Right lobe of liver (tissue), 6 donors: ENCODE measurements around the gene C11orf68. TPM values are rescaled to one million over a fixed set of nuclear protein-coding genes. Genes with fewer than 3 reads are reported as not detected.

Source experiments
- ATAC-seq, 4 donors: fragments of 200-7000 bp; cut with Tn5 transposase; one replicate each; pipeline ENCODE4 v1.9.1; 2020; ENCODE audit warnings: mild to moderate bottlenecking in 4 of 4, moderate library complexity in 4 of 4
- DNase-seq, 3 donors: peaks; one replicate each; pipeline ENCODE4 v3.0.0-alpha.2; 2020
- H3K27ac ChIP-seq, 3 donors: fragments of 200-600 bp; one replicate each; pipeline ENCODE4 v1.8.0; 2022
- H3K27me3 ChIP-seq, 2 donors: fragments of 200-600 bp; one replicate each; pipeline ENCODE4 v1.8.0; 2022
- H3K36me3 ChIP-seq, 4 donors: fragments of 200-600 bp; sonication (generic) in 1 of 4; one replicate each; pipeline versions ENCODE4 v1.5.1 to v1.8.0; 2017 to 2022; ENCODE audit warnings: control low read depth in 1 of 4
- H3K4me1 ChIP-seq, 4 donors: fragments of 200-600 bp; sonication (generic) in 1 of 4; one replicate each; pipeline versions ENCODE4 v1.5.1 to v1.8.0; 2017 to 2022; ENCODE audit warnings: control low read depth in 1 of 4
- H3K4me3 ChIP-seq, 3 donors: fragments of 200-600 bp; one replicate each; pipeline ENCODE4 v1.8.0; 2022
- H3K9me3 ChIP-seq, 4 donors: fragments of 200-600 bp; sonication (generic) in 1 of 4; one replicate each; pipeline versions ENCODE4 v1.5.1 to v1.8.0; 2017 to 2022; ENCODE audit warnings: control low read depth in 1 of 4
- POLR2A ChIP-seq: fragments of 450-650 bp; IDR thresholded peaks from one replicate; pipeline ENCODE4 v1.6.1; 2017; ENCODE audit warnings: antibody characterized with exemption, mild to moderate bottlenecking
- WGBS: methylation state at CpG from one replicate; pipeline ENCODE4 v1.1.6; 2018; ENCODE audit warnings: low coverage, low lambda C conversion rate; ENCODE audit not compliant: insufficient coverage; ENCODE audit errors: missing lambda C conversion rate; 5-methylcytosine and 5-hydroxymethylcytosine counted together
- intact Hi-C, 2 donors: fragments of 100-400 bp; cut with DNase I; formaldehyde crosslinking; loops; one replicate each; pipeline versions ENCODE4 v1.11.2 to v1.14.1; 2022
- total RNA-seq, 6 experiments: library from RNA; depleted of rRNA in 2 of 6; stranded (reverse); fragments of >200 nt in 2 of 6; fragmentation: NEBNext Ultra II Directional in 3 of 6; extraction: Animal tissue kit (Norgen Biotek cat#: 25700) in 3 of 6; gene quantifications; one replicate each; pipeline versions ENCODE4 v1.1.0 to v1.2.4, GENCODE V29; 2016 to 2023
- TF ChIP-seq, protein P1 (sequence below), 4 donors: fragments of 200-600 bp in 3 of 4; fragments of 450-650 bp in 1 of 4; IDR thresholded peaks; one replicate each; pipeline versions ENCODE4 v1.5.1 to v1.8.0; 2016 to 2022; ENCODE audit warnings: antibody characterized with exemption in 4 of 4, mild to moderate bottlenecking in 2 of 4
- donor health status: DM: no; HTN: yes; CAD: no.
- donor health status: DM: no; HTN: no; CAD: no.
- donor health status: DM: no; HTN: no; CAD: no.
- donor health status: DM: no; HTN: yes; CAD: no.
- donor health status: DM: no; HTN: yes; CAD: no.

Gene C11orf68
- total RNA-seq, 6 experiments from 2014 or later = 6.5 to 14.0 (median 12.4) TPM

DNA sequence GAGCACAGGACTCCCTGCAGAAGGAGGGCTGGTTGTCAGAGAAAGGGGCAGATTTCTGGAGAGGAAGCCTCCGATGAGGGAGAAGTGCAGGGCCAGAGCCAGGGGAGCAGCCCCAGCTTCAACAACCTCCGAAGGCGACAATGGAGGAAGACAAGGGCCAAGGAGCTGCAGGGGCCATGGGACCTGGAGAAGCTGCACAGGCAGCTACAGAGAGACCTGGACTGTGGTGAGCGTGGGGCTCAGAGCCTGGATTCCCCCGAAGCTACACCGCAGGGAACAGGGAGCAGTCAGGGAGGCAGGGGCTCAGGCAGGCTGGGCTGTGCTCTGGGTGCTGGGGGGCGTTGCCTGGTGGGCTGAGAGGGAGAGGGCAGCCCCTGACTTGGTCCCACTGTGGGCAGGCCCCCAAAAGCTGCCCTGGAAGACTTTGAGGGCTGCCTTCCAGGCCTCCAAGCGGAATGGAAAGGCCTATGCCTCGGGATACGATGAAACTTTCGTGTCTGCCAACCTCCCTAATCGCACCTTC, 28.8 kb upstream of the C11orf68 start:
- Histone ChIP-seq H3K27me3 (no peaks in the 10 kb centered on the region), H3K4me3 (no peak overlapping the region), H3K36me3 (no peaks in the 10 kb centered on the region), H3K4me1 (peaks cover 0 to 6% (median 2%) of the 10 kb centered on the region in 4 donors), H3K27ac (no peak overlapping the region), H3K9me3 (no peaks in the 10 kb centered on the region)
- intact Hi-C loops = no loop called here
- no peak for DNase-seq
- 69% methylated on average over 3 of the region's 12 CpGs for WGBS
- ATAC-seq = peak in 1 of 4 donors; percentile 31
- TF ChIP-seq, protein P1, sequence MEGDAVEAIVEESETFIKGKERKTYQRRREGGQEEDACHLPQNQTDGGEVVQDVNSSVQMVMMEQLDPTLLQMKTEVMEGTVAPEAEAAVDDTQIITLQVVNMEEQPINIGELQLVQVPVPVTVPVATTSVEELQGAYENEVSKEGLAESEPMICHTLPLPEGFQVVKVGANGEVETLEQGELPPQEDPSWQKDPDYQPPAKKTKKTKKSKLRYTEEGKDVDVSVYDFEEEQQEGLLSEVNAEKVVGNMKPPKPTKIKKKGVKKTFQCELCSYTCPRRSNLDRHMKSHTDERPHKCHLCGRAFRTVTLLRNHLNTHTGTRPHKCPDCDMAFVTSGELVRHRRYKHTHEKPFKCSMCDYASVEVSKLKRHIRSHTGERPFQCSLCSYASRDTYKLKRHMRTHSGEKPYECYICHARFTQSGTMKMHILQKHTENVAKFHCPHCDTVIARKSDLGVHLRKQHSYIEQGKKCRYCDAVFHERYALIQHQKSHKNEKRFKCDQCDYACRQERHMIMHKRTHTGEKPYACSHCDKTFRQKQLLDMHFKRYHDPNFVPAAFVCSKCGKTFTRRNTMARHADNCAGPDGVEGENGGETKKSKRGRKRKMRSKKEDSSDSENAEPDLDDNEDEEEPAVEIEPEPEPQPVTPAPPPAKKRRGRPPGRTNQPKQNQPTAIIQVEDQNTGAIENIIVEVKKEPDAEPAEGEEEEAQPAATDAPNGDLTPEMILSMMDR (IDR thresholded peaks at IDR 0.05) = no peak
- no peak for TF ChIP-seq POLR2A

- WGBS = 87% methylated on average over 3 of the region's 13 CpGs
- Histone ChIP-seq H3K27me3 (no peaks in the 10 kb centered on the region), H3K36me3 (no peaks in the 10 kb centered on the region), H3K27ac (no peak overlapping the region), H3K4me3 (no peak overlapping the region), H3K4me1 (peaks cover 0 to 5% (median 2%) of the 10 kb centered on the region in 4 donors), H3K9me3 (no peaks in the 10 kb centered on the region)
- intact Hi-C loops = no loop called here
- ATAC-seq (no peak), DNase-seq (no peak)
- no peak for TF ChIP-seq POLR2A
- TF ChIP-seq, protein P1 (IDR thresholded peaks at IDR 0.05) = no peak
These were observed 28.3 kb upstream of the C11orf68 start for GRCh38 chr11:65947133-65947532.

- no peak overlapping the region for H3K27ac ChIP-seq
- DNase-seq (no peak), ATAC-seq (peak in 1 of 4 donors; percentile 11)
- WGBS = 87% methylated on average over 3 of the region's 4 CpGs
- no peaks in the 10 kb centered on the region for H3K27me3 ChIP-seq
- H3K4me1 ChIP-seq = peaks cover 0 to under 1% (median 0%) of the 10 kb centered on the region in 4 donors
- intact Hi-C loops = no loop called here
- H3K9me3 ChIP-seq = no peaks in the 10 kb centered on the region
- H3K36me3 ChIP-seq = no peaks in the 10 kb centered on the region
- no peak overlapping the region for H3K4me3 ChIP-seq
- TF ChIP-seq, protein P1 (IDR thresholded peaks at IDR 0.05) = no peak
- TF ChIP-seq POLR2A = no peak
These were observed 27.8 kb upstream of the C11orf68 start for GRCh38 chr11:65946655-65947054.

DNA sequence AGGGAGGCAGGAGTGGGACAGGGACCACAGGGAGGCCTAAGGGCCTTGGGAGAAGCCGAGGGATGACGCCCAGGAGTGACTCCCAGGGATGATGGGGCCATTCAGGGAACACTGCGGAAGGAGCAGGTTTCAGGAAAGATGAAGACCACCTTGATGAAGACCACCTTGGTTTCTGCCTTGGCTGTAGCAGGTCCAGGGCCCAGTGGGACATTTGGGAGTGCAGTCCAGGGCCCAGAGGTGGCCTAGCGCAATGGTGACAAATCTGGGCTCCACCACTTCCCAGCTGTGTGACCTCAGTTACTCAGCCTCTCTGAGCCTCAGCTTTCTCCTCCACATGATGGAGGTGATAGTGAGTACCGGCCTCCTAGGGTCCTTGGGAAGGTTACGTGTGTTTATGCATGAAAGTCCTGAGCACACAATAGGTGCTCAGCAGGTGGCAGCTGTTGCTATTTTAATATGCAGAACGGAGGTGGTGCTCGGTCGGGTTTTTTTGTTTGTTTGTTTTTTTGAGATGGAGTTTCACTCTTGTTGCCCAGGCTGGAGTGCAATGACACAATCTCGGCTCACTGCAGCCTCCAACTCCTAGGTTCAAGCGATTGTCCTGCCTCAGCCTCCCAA, 27.2 kb upstream of the C11orf68 start:
- ATAC-seq = no peak
- WGBS = 100% methylated on average over 4 of the region's 11 CpGs
- no peaks in the 10 kb centered on the region for H3K36me3 ChIP-seq
- H3K27me3 ChIP-seq = no peaks in the 10 kb centered on the region
- no peaks in the 10 kb centered on the region for H3K4me1 ChIP-seq
- intact Hi-C loops = no loop called here
- H3K27ac ChIP-seq = no peak overlapping the region
- no peaks in the 10 kb centered on the region for H3K9me3 ChIP-seq
- TF ChIP-seq, protein P1 (IDR thresholded peaks at IDR 0.05) = no peak
- TF ChIP-seq POLR2A = no peak
- DNase-seq = no peak
- no peak overlapping the region for H3K4me3 ChIP-seq
